IMR-90 (cell line): ENCODE results near the gene SLC23A3.
"Not testable (repeated sequence)": the region's sequence is repeated elsewhere in the genome, so short reads cannot be mapped to it uniquely, and the experiment has no call there.

Experiments
- BHLHE40 ChIP-seq: fragments of 150-350 bp; IDR thresholded peaks from 2 replicates; pipeline ENCODE4 v1.6.1; 2016; ENCODE audit warnings: mild to moderate bottlenecking, low read depth, low read length
- CEBPB ChIP-seq: IDR thresholded peaks from 2 replicates; pipeline ENCODE4 v1.6.1; 2012; ENCODE audit warnings: low read depth, low read length, improper control_type of control experiment
- CHD1 ChIP-seq: IDR thresholded peaks from 2 replicates; pipeline ENCODE4 v1.6.1; 2012; ENCODE audit warnings: low read depth, low read length, improper control_type of control experiment
- CTCF ChIP-seq: conservative IDR thresholded peaks from 2 replicates; pipeline ENCODE4 v1.5.1; 2012; ENCODE audit warnings: mild to moderate bottlenecking, low read depth, low read length, improper control_type of control experiment
- ELK1 ChIP-seq: fragments of 150-350 bp; IDR thresholded peaks from 2 replicates; pipeline ENCODE4 v1.6.1; 2016; ENCODE audit warnings: low read depth, mild to moderate bottlenecking, low read length, moderate library complexity, borderline replicate concordance
- MAZ ChIP-seq: IDR thresholded peaks from 2 replicates; pipeline ENCODE4 v1.6.1; 2012; ENCODE audit warnings: low read depth, mild to moderate bottlenecking, low read length, improper control_type of control experiment, moderate library complexity, borderline replicate concordance
- MXI1 ChIP-seq: IDR thresholded peaks from 2 replicates; pipeline ENCODE4 v1.6.1; 2012; ENCODE audit warnings: low read depth, mild to moderate bottlenecking, low read length, moderate library complexity, borderline replicate concordance
- POLR2A ChIP-seq: IDR thresholded peaks from 2 replicates; pipeline ENCODE4 v1.6.1; 2012; ENCODE audit warnings: mild to moderate bottlenecking, low read depth, low read length
- RAD21 ChIP-seq: IDR thresholded peaks from 2 replicates; pipeline ENCODE4 v1.6.1; 2012; ENCODE audit warnings: low read length, improper control_type of control experiment
- RCOR1 ChIP-seq: IDR thresholded peaks from 2 replicates; pipeline ENCODE4 v1.6.1; 2012; ENCODE audit warnings: mild to moderate bottlenecking, low read length, improper control_type of control experiment; ENCODE audit not compliant: insufficient replicate concordance
- RFX5 ChIP-seq: IDR thresholded peaks from 2 replicates; pipeline ENCODE4 v1.8.0; 2012; ENCODE audit warnings: low read depth, mild to moderate bottlenecking, low read length, moderate library complexity
- USF2 ChIP-seq: fragments of 150-350 bp; IDR thresholded peaks from 2 replicates; pipeline ENCODE4 v1.6.1; 2017; ENCODE audit warnings: mild to moderate bottlenecking, antibody characterized with exemption, low read length, low read depth

GRCh38 chr2:219200502-219201326 lies 30.9 kb upstream of the SLC23A3 start:
- not testable (repeated sequence) for TF ChIP-seq POLR2A, CEBPB, MXI1, CTCF, ELK1, RAD21, USF2, MAZ, RFX5, RCOR1, BHLHE40, CHD1
